AG09319 (cell line): ENCODE measurements around the gene FRMD3.

Experiments
- DNase-seq: peaks from one replicate; pipeline ENCODE4 v3.0.0-alpha.2; 2010; ENCODE audit warnings: low read depth; ENCODE audit errors: extremely low read depth
- TF ChIP-seq, protein P1 (sequence below): IDR thresholded peaks from 2 replicates; pipeline ENCODE4 v1.5.1; 2011; ENCODE audit warnings: low read depth, mild to moderate bottlenecking, inconsistent platforms, low read length, moderate library complexity

Gene FRMD3

DNA sequence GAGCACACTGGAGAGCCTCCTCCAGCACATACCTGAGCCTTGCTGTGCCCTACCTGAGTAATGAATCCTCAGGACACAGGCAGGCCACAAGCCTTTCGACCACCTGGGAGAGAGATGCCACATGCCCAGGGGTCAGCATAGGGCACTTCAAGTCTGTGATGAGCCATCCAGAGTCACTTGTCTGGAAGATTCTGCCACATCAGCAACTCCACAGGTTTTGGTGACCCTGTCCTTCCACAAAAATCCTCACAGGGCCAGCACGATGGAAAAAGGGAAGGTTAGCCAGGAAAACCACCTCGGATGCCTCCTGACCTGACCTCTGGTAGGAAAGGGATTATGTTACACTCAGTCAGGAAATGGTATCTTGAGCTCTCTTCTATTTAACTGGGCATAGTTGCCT lies 46.8 kb downstream of the FRMD3 start:
- DNase-seq: no peak
- TF ChIP-seq, protein P1, sequence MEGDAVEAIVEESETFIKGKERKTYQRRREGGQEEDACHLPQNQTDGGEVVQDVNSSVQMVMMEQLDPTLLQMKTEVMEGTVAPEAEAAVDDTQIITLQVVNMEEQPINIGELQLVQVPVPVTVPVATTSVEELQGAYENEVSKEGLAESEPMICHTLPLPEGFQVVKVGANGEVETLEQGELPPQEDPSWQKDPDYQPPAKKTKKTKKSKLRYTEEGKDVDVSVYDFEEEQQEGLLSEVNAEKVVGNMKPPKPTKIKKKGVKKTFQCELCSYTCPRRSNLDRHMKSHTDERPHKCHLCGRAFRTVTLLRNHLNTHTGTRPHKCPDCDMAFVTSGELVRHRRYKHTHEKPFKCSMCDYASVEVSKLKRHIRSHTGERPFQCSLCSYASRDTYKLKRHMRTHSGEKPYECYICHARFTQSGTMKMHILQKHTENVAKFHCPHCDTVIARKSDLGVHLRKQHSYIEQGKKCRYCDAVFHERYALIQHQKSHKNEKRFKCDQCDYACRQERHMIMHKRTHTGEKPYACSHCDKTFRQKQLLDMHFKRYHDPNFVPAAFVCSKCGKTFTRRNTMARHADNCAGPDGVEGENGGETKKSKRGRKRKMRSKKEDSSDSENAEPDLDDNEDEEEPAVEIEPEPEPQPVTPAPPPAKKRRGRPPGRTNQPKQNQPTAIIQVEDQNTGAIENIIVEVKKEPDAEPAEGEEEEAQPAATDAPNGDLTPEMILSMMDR: no peak

DNA sequence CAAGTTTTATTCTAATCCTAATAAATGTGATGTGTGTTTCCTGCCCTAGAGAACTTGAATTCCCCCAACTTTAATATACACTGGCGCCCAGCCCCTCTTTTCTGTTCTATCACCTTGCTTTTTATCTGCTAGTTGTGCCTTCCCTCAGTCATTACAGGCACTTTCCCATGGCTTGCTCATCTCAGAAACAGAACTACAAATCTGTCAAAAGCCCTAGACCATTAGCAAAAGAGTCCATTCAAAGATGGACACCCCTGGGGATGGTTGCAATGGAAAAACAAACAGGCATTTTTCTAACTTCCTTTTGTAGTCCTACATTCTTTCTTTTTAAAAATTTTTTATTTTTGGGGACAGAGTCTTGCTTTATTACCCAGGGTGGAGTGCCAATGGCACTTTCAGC lies 48.2 kb downstream of the FRMD3 start:
- TF ChIP-seq, protein P1: no peak
- no peak for DNase-seq

DNA sequence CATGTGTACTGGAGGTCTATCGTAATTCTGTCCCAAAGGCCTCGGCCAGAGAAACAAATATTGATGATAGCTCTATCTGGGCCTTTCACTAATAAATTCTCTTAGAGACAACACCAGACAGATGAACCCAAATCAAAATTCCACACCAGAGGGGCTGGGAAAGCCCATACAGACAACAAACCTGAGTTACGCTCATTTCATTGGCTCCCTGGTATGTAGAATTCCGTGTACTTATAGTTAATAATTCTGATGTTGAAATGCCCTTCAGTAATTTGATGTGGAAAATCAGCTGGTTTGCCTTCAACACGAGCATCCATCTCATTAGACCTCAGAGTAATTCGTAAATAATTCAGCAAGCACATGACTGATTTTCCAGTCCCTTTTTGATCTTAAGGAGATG lies 53.2 kb downstream of the FRMD3 start:
- no peak for DNase-seq
- TF ChIP-seq, protein P1: no peak

DNA sequence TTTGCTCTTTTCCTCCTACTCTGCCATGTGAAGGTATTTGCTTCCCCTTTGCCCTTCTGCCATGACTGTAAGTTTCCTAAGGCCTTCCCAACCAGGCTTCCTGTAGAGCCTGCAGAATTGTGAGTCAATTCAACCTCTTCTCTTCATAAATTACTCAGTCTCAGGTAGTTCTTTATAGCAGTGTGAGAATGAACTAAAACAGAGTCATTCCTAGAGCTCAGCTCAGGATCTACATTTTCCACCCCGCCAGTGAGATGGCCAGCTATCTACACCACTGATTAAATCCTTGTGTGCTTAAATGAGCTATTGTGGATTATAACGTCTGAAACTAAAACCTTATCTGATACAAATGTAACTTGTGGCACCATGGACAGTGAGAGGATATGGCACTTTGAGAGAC lies 55.0 kb downstream of the FRMD3 start:
- TF ChIP-seq, protein P1: no peak
- no peak for DNase-seq

DNA sequence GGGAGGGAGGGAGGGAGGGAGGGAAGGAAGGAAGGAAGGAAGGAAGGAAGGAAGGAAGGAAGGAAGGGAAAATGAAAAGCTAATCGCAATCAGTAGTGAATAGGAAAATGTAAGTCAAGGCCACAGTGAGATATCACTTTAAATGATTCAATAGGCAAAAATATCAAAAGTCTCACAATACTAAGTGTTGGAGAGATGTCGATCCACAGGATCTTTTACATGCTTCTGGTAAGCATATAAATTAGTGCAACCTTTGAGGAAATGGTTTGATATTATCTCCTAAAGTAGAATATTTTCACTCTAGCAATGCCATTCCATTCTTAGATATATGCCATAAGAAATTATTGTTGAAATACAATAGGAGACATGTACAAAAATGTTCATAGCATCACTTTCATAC lies 58.4 kb downstream of the FRMD3 start:
- TF ChIP-seq, protein P1: no peak

DNA sequence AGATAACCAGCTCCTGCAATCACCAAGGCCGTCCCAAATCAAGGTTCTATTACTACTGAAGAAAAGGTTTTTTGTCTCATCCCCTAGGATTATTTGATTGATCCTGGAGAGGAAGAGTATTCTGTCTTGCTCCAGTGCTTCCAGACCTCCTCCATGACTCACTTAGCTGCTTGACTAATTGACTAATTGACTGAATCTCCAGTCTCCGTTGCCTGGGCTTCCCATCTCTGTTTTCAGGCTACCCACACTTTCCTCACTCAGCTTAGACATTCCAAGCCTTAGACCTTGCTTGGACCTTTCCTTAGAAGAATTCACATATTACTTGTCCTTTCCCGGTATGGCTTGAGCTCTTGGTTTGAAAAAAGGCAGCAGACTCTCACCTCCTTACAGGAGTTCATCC lies 60.6 kb downstream of the FRMD3 start:
- DNase-seq: no peak
- TF ChIP-seq, protein P1: no peak

More for the DNA sequence above, 58.4 kb downstream of the FRMD3 start:
- DNase-seq: no peak

DNA sequence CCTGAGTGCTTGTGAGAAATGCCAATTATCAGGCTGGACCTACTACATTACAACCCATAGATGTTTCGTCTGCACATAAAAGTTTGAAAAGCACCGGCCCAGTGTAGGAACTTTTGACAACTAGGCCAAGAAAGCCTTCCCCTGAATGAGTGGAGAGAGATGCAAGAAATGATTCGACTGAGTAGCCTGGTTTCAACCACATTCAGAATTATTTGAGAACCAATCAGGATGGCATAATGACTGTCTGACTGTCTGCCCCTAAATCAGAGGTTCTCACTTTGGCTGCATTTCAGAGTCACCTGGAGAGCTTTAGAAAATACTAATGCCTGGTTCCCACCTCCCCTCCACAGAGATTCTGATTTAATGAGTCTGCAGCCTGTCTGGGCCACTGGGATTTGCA lies 61.1 kb downstream of the FRMD3 start:
- TF ChIP-seq, protein P1: no peak
- DNase-seq: no peak
